Osteoblast (primary cell): ENCODE data around the gene RGS19. TPM values are rescaled to one million over a fixed set of nuclear protein-coding genes. Genes with fewer than 3 reads are reported as not detected.

Experiments
- DNase-seq: peaks from one replicate; pipeline ENCODE4 v3.0.0; 2011; ENCODE audit warnings: low spot score, mixed read lengths; ENCODE audit not compliant: insufficient read length; ENCODE audit errors: missing footprints
- H2AFZ ChIP-seq: 2 replicates; pipeline ENCODE4 v1.6.0; 2011; ENCODE audit warnings: mild to moderate bottlenecking, low read length
- H3K27ac ChIP-seq: 2 replicates; pipeline ENCODE4 v1.5.1; 2011; ENCODE audit warnings: mild to moderate bottlenecking, low read depth, low read length, moderate library complexity
- H3K27me3 ChIP-seq: 2 replicates; pipeline ENCODE4 v1.6.0; 2012; ENCODE audit warnings: mild to moderate bottlenecking, control low read depth, inconsistent platforms, low read length, moderate library complexity; ENCODE audit not compliant: insufficient read depth
- H3K36me3 ChIP-seq: 2 replicates; pipeline ENCODE4 v1.5.1; 2011; ENCODE audit warnings: mild to moderate bottlenecking, low read length, control low read depth, moderate library complexity; ENCODE audit not compliant: insufficient read depth
- H3K4me1 ChIP-seq: 2 replicates; pipeline ENCODE4 v1.5.1; 2011; ENCODE audit warnings: mild to moderate bottlenecking, low read length, control low read depth, moderate library complexity; ENCODE audit not compliant: insufficient read depth
- H3K4me2 ChIP-seq: 2 replicates; pipeline ENCODE4 v1.6.0; 2011; ENCODE audit warnings: mild to moderate bottlenecking, low read length; ENCODE audit not compliant: insufficient read depth
- H3K4me3 ChIP-seq: fragments of 200-600 bp; sonication (generic); 3 replicates; pipeline ENCODE4 v1.5.1; 2012; ENCODE audit warnings: mild to moderate bottlenecking, low read length, inconsistent platforms; ENCODE audit not compliant: insufficient read depth
- H3K79me2 ChIP-seq: 2 replicates; pipeline ENCODE4 v1.6.0; 2012; ENCODE audit warnings: mild to moderate bottlenecking, low read length, control low read depth, inconsistent platforms; ENCODE audit not compliant: insufficient read depth
- H3K9me3 ChIP-seq: 2 replicates; pipeline ENCODE4 v1.5.1; 2011; ENCODE audit warnings: low read depth, low read length, control low read depth
- H4K20me1 ChIP-seq: 2 replicates; pipeline ENCODE4 v1.6.0; 2012; ENCODE audit warnings: mild to moderate bottlenecking, low read length, control low read depth; ENCODE audit not compliant: insufficient read depth
- total RNA-seq: library from RNA; depleted of rRNA; stranded (reverse); fragments of >200 nt; gene quantifications from 2 replicates; pipeline ENCODE4 v1.2.3, GENCODE V29; 2012
- TF ChIP-seq, protein P1 (sequence below): IDR thresholded peaks from 2 replicates; pipeline ENCODE4 v1.5.1; 2011; ENCODE audit warnings: mild to moderate bottlenecking, low read depth, low read length, moderate library complexity; ENCODE audit errors: extremely low read depth

The RGS19 gene
- total RNA-seq, 1 donor = 6.9 TPM

DNA sequence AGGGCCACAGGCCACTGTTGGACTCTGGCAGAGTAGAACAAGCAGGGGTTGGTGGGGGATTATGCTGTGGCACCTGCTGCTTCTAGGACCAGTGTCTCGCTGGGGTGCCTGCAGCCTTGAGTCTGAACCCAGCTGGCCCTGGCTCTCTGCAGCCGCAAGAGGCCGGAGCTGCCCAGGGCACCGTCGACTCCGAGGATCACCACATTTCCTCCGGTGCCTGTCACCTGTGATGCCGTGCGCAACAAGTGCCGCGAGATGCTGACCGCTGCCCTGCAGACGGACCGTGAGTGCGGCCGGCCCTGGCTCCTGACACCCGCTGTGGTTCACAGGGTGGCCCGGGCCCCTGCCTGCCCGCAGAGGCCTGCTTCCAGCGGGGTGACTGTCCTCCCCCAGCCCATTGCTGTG is 10.1 kb downstream of the RGS19 start:
- TF ChIP-seq, protein P1, sequence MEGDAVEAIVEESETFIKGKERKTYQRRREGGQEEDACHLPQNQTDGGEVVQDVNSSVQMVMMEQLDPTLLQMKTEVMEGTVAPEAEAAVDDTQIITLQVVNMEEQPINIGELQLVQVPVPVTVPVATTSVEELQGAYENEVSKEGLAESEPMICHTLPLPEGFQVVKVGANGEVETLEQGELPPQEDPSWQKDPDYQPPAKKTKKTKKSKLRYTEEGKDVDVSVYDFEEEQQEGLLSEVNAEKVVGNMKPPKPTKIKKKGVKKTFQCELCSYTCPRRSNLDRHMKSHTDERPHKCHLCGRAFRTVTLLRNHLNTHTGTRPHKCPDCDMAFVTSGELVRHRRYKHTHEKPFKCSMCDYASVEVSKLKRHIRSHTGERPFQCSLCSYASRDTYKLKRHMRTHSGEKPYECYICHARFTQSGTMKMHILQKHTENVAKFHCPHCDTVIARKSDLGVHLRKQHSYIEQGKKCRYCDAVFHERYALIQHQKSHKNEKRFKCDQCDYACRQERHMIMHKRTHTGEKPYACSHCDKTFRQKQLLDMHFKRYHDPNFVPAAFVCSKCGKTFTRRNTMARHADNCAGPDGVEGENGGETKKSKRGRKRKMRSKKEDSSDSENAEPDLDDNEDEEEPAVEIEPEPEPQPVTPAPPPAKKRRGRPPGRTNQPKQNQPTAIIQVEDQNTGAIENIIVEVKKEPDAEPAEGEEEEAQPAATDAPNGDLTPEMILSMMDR = no peak
- Histone ChIP-seq H3K4me2 (no peak overlapping the region), H3K4me3 (no peak overlapping the region), H3K9me3 (no peaks in the 10 kb centered on the region), H4K20me1 (peaks cover 35% of the 10 kb centered on the region), H2AFZ (no peak overlapping the region), H3K79me2 (no peaks in the 10 kb centered on the region), H3K4me1 (peaks cover 15% of the 10 kb centered on the region), H3K27me3 (no peaks in the 10 kb centered on the region), H3K27ac (no peak overlapping the region), H3K36me3 (no peaks in the 10 kb centered on the region)
- DNase-seq = no peak

DNA sequence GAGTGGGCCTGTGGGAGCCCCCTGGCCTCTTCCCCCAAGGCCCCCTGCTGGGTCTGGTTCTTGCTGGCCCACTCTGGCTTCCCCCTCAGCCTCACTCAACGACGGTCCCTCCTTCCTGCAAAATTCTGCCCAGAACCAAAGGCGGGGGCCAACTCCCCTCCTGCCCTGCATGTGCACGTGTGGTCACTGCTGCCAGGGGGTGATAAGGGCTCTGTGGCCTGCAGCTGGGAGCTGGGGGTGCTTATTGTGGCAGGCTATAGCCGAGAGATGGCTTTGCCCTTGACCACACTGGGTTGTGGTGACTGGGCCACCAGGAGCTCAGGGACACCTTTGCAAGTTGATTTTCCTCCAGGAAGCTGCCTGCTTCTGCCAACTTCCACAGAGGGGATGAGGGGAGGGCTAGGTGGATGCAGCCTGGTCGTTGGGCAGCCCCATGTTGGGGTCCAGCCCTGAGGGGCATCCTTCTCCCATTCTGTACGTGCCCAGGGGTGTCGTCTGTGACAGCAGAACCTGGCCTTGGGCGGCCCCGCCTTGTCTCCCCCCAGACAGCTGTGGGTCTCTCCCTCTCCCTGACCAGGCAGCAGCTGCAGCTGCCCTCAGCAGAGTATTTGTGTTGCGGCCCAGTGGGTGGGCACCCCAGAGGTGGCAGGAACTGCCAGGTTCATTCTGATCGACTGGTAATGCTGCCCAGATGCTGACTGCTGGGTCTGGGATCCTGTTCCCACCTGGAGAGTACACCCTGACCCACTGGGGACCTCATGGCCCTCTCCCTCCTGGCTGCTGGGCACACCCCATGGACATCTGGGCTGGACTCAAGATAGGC is 10.7 kb downstream of the RGS19 start:
- Histone ChIP-seq H3K36me3 (no peaks in the 10 kb centered on the region), H3K27ac (no peak overlapping the region), H3K9me3 (no peaks in the 10 kb centered on the region), H2AFZ (no peak overlapping the region), H3K4me1 (peaks cover 21% of the 10 kb centered on the region), H4K20me1 (peaks cover 39% of the 10 kb centered on the region), H3K4me2 (no peak overlapping the region), H3K4me3 (no peak overlapping the region), H3K79me2 (no peaks in the 10 kb centered on the region), H3K27me3 (no peaks in the 10 kb centered on the region)
- no peak for DNase-seq
- TF ChIP-seq, protein P1 = no peak

DNA sequence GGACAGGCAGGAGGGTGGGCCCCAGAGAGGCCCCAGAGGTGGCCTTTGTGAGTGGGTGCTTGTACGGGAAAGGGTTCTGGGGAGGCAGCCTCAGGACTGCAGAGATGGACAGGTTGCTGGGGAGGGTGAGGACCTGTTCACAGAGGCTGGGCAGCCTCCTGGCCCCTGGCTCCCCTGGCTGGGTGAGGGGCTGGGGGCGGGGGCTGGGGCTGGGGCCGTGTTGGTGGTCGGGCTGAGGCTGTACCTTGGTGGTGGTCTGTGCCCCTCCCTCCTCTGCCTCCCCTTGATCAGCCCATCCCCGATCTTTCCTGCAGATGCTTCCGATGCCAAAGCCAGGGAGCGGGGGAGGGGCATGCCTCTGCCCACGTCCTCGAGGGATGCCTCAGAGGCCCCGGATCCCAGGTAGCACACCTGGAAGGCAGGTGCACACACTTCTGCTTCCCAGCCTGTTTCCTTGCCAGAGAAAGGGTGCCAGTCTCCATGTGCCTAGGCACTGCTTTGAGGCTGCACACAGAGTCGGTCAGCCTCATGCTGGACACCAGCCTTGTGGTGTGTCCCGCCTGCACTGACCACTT is 11.5 kb downstream of the RGS19 start:
- Histone ChIP-seq H3K9me3 (no peaks in the 10 kb centered on the region), H3K27me3 (no peaks in the 10 kb centered on the region), H3K36me3 (no peaks in the 10 kb centered on the region), H3K4me2 (no peak overlapping the region), H2AFZ (no peak overlapping the region), H3K79me2 (no peaks in the 10 kb centered on the region), H4K20me1 (peaks cover 39% of the 10 kb centered on the region), H3K27ac (no peak overlapping the region), H3K4me1 (peaks cover 21% of the 10 kb centered on the region), H3K4me3 (no peak overlapping the region)
- no peak for DNase-seq
- TF ChIP-seq, protein P1 = no peak

DNA sequence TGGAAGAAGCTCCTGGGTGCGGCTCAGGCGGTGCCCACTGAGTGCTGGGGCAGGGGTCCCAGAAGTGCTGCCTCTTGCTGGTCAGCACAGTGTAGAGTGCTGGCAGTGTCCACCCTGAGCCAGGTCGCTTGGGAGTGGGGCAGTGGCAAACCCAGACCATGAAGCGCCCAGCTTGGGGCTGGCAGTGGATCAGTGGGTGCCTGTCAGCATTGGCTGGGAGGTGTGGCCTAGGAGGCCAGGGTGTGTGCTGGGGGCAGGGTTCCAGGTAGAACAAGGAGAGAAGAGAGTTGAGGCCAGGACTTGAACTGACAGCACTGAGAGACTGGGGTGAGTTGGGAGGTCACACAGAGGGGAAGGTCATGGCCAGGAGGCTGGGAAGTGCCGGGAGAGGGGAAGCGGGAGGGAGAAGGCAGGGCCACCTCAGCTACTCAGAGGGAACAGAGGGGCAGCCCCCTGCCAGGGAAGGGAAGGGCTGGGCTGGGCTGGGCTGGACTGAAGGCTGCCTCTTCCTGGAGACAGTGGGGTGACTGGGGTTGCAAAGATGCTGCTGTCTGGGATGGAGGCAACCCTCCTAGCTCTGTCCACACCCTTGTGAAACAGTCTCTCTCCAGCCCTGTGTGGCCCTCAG is 12.2 kb downstream of the RGS19 start:
- Histone ChIP-seq H4K20me1 (peaks cover 39% of the 10 kb centered on the region), H3K4me3 (no peak overlapping the region), H3K27me3 (no peaks in the 10 kb centered on the region), H2AFZ (no peak overlapping the region), H3K9me3 (no peaks in the 10 kb centered on the region), H3K79me2 (no peaks in the 10 kb centered on the region), H3K4me1 (peaks cover 26% of the 10 kb centered on the region), H3K4me2 (no peak overlapping the region), H3K36me3 (no peaks in the 10 kb centered on the region), H3K27ac (no peak overlapping the region)
- TF ChIP-seq, protein P1 = no peak
- DNase-seq = no peak
